GM19240 (cell line): ENCODE results near the gene GSTO2.

ENCODE experiments used
- DNase-seq: peaks from one replicate; pipeline ENCODE4 v3.0.0; 2011; ENCODE audit warnings: low spot score; ENCODE audit not compliant: insufficient read length

GSTO2 gene

DNA sequence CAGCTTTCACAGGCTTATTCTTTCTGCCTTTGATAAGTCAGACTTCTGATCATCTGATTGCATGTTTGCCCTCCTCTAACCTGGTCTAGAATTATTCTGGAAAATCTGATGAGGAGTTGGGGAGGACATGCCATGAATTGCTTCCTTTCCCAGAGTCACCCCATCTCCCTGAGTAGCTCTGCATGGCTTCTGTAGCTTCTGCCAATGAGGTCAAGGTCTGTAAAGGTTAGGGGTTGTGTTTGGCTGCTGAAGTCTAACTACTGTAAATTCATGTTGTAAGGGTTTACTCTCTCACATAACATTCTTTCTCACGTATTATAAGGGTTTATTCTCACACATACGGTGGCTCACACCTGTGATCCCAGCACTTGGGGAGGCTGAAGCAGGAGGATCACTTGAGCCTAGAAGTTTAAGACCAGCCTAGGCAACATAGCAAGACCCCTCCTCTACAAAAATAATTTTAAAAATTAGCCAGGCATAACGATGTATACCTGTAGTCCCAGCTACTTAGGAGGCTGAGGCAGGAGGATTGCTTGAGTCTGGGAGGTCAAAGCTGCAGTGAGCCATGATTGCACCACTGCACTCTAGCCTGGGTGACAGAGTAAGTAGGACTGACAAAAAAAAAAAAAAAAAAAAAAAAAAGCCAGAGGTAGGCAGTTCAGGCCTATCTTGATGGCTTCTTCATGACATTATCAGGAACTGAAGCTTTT is 10.7 kb downstream of the GSTO2 start:
- no peak for DNase-seq

- no peak for DNase-seq
Observed at GRCh38 chr10:104281694-104282093, 12.7 kb downstream of the GSTO2 start.

- no peak for DNase-seq
Observed at GRCh38 chr10:104284846-104285245, 15.9 kb downstream of the GSTO2 start.

DNA sequence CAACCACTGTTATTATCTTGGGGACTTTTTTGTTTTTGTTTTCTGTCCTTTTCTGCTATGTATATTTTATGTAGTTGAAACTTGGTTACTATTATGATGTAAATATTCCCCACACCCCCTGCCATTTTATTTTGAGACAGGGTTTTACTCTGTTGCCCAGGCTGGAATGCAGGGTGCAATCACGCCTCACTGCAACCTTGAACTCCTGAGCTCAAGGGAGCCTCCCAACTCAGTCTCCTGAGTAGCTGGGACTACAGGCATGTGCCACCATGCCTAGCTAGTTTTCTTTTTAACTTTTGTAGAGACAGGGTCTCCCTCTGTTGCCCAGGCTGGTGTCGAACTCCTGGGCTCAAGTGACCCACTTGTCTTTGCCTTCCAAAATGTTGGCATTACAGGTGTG is 18.0 kb downstream of the GSTO2 start:
- no peak for DNase-seq

GRCh38 chr10:104288355-104288754 is 19.4 kb downstream of the GSTO2 start:
- DNase-seq = no peak

DNA sequence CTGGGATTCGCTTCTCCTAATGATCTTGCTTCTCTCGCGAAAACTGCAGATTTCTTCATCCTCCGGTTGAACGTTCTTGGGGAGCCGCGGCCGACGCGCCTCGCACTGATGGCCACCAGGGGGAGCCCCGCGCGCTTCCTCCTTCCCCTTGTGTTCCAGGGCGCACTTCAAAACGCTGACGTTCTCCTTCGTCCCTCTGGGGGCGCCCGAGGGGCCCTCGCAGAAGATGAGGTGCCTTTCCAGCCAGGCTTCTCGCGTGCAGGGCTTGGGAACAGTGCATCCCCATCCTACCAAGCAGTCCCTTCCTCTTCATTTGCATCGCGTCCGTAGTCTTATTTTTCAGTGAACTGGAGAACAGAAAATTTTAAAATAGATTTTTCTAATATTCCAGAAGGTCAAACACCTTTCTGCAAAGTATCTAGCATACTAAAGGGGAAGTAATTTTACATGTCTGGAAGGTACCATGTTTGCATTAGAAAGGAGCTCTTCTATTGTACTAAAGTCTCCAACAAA is 22.5 kb downstream of the GSTO2 start:
- peak; percentile 91 for DNase-seq

- no peak for DNase-seq
Observed at GRCh38 chr10:104293011-104293410, 24.0 kb downstream of the GSTO2 start.

- no peak for DNase-seq
Observed at GRCh38 chr10:104293781-104294321, 24.9 kb downstream of the GSTO2 start.

- no peak for DNase-seq
Observed at GRCh38 chr10:104296687-104297436, 27.9 kb downstream of the GSTO2 start.

DNA sequence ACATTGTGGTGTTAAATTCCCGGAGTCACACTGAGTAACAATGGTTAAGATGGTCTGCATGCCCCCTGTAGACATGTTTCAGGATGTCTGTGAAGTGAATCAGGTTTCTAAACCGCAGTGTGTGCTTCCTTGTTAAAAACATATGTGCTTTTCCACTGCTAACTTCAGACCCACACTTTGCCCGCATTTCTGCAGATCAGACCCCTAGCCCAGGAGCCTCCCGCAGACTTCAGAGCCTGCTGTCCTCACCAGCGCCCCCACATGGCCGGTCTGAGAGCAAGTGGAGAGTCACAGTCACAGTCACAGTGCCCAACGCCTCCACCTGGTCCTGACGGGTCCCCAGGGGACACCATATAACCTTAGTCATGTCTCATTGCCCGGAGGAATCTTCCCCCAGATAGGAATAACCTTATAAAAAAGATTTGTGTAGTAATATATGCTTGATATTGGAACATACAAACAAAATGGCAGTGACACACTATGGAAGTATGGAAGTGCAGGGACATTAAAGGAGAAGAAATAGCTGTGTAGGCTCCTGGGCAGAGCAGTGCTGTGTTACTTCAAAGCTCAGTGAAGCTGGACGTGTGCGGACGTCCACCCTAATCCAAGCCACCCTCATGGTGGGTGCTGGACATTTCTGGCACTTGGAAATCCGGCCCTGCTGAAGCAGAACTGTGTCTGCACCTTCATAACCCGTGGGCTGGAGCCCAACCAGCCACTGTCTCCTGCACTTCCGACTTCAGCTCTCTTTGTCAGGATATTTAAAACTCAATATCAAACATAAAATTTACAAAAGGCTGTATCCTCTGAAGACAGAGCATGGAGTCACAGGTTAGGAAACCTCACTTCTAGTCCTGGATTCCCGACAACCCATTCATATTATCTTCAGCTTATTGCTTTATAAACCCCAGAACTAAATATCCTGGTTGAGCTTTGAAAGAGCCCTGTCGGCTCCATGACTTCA is 29.0 kb downstream of the GSTO2 start:
- DNase-seq = no peak

DNA sequence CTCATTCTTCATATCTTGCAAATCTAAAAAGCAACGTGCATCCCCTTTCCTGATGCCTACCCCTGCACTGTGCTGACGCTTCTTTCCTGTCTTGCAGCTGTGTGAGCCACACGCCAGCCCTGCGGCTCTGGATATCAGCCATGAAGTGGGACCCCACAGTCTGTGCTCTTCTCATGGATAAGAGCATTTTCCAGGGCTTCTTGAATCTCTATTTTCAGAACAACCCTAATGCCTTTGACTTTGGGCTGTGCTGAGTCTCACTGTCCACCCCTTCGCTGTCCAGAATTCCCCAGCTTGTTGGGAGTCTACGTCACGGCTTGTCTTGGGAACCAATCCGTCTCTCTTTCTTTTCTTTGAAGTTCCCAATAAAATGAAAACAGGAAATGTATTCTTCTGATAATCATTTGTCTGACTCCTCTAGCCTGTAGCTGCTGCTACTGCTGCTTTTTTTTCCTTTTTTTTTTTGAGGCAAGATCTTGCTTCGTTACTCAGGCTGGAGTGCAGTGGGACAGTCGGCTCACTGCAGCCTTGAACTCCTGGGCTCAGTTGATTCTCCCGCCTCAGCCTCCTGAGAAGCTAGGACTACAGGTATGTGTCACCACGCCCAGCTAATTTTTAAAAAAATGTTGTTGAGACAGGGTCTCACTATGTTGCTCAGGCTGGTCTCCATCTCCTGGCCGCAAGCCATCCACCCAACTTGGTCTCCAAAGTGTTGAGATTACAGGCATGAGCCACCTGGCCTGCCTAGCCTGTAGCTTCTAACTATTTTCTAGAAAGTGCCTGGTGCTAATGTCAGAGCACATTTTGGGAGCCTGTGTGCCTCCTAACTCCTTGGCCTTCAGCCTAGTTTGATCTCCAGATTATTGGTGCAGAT is 30.3 kb downstream of the GSTO2 start:
- DNase-seq = no peak

DNA sequence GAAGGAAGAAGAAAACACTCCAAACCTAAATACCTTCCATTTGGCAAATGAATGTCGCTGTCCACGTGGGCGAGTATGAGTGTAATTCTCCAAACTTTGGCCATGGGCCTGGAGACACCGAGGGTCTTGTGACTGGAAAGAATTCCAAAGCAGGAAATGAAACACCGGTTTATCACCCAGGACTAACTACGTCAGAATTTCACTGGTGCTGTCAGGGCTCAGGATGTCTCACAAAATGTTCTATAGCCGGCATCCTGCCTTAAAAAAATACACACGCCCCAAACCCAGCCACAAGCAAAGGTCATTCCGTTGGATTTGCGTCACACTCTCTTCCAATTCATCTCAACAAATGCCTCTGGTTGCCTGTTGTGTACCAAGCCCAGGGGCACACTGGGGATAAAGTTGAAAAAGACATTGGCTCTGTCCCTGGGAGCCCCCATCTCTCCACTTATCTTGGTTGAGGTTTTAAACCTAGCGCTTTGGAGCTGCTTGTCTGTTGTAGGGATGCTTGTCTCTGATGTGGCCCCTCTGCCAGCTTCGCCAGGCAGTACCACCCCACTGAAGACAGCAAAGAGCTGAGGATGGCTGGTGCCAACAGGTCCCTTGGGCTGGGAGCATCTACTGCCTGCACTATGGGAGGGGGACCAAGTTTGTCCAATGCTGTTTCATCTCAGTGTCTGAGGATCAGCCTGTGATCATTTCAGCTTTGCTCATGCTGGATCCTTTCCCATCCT is 31.2 kb downstream of the GSTO2 start:
- DNase-seq = no peak

DNA sequence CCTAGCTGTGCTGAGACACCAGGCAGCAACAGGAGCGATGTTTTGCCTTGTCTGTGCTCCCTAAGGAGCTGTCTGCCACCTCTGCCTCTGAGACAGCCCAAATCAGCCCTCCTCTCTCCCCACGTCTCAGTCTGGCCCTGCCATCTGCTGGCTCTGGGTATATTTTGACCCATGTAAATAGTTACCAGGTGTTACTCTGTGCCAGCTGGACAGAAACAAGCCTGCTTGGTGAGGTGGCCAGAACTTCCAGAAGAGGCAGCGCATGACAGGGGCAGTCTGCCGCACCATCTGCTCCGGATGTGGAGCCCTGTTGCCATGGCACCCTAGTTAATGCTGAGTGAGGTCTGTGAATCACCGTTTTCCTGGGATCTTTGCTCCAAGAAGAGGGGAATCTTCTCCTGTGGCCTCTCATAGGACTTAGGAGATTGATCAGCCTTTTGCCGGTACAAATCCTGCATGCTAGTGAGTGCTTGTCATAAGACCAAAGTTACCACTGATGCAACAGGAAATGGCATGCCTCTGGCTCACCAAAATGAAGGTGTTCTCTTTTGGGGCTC is 31.8 kb downstream of the GSTO2 start:
- no peak for DNase-seq

DNA sequence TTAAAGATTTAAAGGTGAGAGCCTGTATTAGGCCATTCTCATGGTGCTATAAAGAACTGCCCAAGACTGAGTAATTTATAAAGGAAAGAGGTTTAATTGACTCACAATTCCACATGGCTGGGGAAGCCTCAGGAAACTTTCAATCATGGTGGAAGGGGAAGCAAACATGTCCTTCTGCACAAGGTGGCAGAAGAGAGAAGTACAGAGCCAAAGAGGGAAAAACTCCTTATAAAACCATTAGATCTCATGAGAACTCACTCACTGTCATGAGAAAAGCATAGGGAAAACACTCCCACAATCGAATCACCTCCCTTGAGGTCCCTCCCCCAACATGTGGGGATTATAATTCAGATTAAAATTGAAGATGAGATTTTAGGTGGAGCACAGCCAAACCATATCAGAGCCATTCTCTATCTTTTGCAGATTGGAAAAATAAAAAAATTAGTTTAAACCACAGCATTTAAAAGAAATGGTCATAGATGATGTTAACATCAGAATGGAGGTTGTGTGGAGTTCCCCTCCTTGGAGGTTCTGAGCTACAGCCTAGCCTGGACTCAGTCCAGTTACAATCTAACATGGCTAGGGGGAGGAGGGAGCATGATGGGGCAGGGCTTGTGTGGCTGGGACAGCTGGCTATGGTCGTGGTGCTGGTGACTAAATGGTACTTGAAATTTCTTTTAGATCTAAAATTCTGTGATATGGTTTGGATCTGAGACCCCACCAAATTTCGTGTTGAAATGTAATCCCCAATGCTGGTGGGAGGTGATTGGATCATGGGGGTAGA is 33.1 kb downstream of the GSTO2 start:
- DNase-seq = no peak

DNA sequence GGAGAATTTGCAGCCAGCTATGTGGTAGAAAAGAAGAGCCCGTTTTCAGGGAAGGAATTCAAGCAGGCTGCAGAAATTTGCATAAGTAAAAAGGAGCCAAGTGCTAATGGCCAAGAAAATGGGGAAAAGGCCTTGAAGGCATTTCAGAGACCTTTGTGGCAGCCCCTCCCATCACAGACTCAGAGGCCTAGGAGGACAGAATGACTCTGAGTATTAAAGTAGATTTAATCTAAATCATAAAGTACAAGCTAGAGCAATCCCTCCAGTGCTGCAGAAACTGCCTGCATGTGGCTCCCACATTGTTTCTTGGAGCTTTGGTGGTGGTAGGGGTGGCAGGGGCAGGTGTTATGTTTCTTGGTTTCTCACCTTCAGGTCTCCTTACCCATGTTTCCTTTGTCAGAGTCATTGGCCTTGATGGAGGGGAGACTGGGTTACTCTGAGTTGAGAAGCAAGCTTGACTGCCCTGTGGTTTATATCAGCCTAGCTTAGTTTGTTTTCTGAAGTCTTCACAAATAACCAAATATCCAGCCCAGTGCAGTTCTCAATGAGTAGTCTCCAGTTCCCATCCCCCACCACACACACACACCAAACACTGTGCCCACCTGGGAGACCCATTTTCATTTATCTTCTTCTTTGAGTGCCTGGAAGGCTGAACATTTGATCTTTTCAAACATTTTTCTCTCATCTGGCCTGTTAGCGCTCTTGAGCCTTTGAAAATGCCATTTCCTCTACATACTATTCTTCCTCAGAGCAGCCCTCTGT is 34.8 kb downstream of the GSTO2 start:
- DNase-seq = no peak

- no peak for DNase-seq
Observed at GRCh38 chr10:104304356-104304745, 35.4 kb downstream of the GSTO2 start.

- no peak for DNase-seq
Observed at GRCh38 chr10:104304927-104305326, 35.9 kb downstream of the GSTO2 start.

GRCh38 chr10:104306897-104307296 is 37.9 kb downstream of the GSTO2 start:
- DNase-seq = no peak
